Measurements from ENCODE around the gene STMN3.
A peak's percentile ranks its signal among the peaks of the same experiment; 100 is the strongest.

Gene STMN3

GRCh38 chr20:63690898-63691710 lies 37.9 kb upstream of the STMN3 start:
- Histone ChIP-seq H3K4me3 (ENCODE audit: insufficient read length, low read depth) (no peak overlapping the region), H3K36me3 (ENCODE audit: insufficient read depth, insufficient read length, low read length) (peaks cover 55% of the 10 kb centered on the region), H3K27me3 (ENCODE audit: insufficient read depth, insufficient read length) (no peaks in the 10 kb centered on the region), H3K9ac (ENCODE audit: insufficient read length, low read depth) (no peak overlapping the region), H3K9me3 (ENCODE audit: insufficient read depth, low read length) (peaks cover 13% of the 10 kb centered on the region; the same call in 1 of the 2 replicates), H3K4me1 (ENCODE audit: insufficient read depth, insufficient read length) (peaks cover 22% of the 10 kb centered on the region)
- TF ChIP-seq SUZ12 (IDR thresholded peaks at IDR 0.05; ENCODE audit: extremely low read depth, insufficient read depth, insufficient read length) (no peak), YY1 (IDR thresholded peaks at IDR 0.05; ENCODE audit: insufficient read depth, insufficient read length) (no peak), ZNF274 (IDR thresholded peaks at IDR 0.05; ENCODE audit: low read depth, low read length) (no peak)
- DNase-seq (ENCODE audit: low read depth, low spot score) = no peak

DNA sequence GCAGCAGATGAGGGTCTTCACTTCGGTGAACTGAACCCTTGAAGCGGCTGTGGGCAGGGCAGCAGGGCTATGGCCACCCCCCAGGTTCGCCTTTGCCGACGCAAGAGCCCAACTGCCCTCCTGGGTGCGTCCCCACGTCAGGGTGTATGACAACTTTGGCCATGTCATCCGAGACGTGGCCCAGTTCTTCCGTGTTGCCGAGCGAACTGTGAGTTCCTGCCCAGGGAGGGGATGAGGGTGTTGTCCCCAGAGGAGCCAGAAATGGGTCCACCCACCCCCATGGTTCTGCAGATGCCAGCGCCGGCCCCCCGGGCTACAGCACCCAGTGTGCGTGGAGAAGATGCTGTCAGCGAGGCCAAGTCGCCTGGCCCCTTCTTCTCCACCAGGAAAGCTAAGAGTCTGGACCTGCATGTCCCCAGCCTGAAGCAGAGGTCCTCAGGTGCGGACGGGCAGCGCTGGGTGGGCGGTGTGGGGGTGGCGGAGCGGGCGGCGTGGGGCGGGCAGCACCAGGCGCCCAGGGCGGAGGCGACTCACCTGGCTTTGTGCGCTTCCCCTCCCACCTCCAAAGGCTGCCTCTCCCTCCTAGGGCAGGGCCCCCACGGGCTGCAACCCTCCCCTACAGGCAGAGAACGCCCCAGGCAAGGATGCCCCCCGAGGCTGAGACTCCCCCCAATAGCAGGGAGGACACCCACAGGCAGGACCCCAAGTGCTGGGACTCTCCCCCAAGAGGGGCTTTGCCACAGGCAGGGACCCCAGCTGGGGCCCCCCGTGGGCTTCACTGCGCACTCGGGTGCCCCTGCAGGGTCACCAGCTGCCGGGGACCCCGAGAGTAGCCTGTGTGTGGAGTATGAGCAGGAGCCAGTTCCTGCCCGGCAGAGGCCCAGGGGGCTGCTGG lies 37.0 kb upstream of the STMN3 start:
- H3K27me3 ChIP-seq (ENCODE audit: insufficient read depth, insufficient read length) = no peaks in the 10 kb centered on the region
- H3K36me3 ChIP-seq (ENCODE audit: insufficient read depth, insufficient read length, low read length) = peaks cover 55% of the 10 kb centered on the region
- no peak overlapping the region for H3K4me3 ChIP-seq (ENCODE audit: insufficient read length, low read depth)
- TF ChIP-seq SUZ12 (IDR thresholded peaks at IDR 0.05; ENCODE audit: extremely low read depth, insufficient read depth, insufficient read length) = no peak
- TF ChIP-seq YY1 (IDR thresholded peaks at IDR 0.05; ENCODE audit: insufficient read depth, insufficient read length) = no peak
- DNase-seq (ENCODE audit: low read depth, low spot score) = no peak
- peaks cover 13% of the 10 kb centered on the region; the same call in 1 of the 2 replicates for H3K9me3 ChIP-seq (ENCODE audit: insufficient read depth, low read length)
- H3K4me1 ChIP-seq (ENCODE audit: insufficient read depth, insufficient read length) = peaks cover 29% of the 10 kb centered on the region
- H3K9ac ChIP-seq (ENCODE audit: insufficient read length, low read depth) = no peak overlapping the region

- Histone ChIP-seq H3K27me3 (ENCODE audit: insufficient read depth, insufficient read length) (no peaks in the 10 kb centered on the region), H3K4me1 (ENCODE audit: insufficient read depth, insufficient read length) (peaks cover 29% of the 10 kb centered on the region), H3K9ac (ENCODE audit: insufficient read length, low read depth) (no peak overlapping the region), H3K36me3 (ENCODE audit: insufficient read depth, insufficient read length, low read length) (peaks cover 47% of the 10 kb centered on the region), H3K4me3 (ENCODE audit: insufficient read length, low read depth) (no peak overlapping the region), H3K9me3 (ENCODE audit: insufficient read depth, low read length) (peaks cover 8% of the 10 kb centered on the region; the same call in 1 of the 2 replicates)
- DNase-seq (ENCODE audit: low read depth, low spot score) = no peak
- TF ChIP-seq SUZ12 (IDR thresholded peaks at IDR 0.05; ENCODE audit: extremely low read depth, insufficient read depth, insufficient read length) (no peak), YY1 (IDR thresholded peaks at IDR 0.05; ENCODE audit: insufficient read depth, insufficient read length) (no peak), ZNF274 (IDR thresholded peaks at IDR 0.05; ENCODE audit: low read depth, low read length) (no peak)
These were observed 36.1 kb upstream of the STMN3 start for GRCh38 chr20:63689046-63690002.

GRCh38 chr20:63688228-63689045 lies 35.2 kb upstream of the STMN3 start:
- TF ChIP-seq ZNF274 (IDR thresholded peaks at IDR 0.05; ENCODE audit: low read depth, low read length) (no peak), SUZ12 (IDR thresholded peaks at IDR 0.05; ENCODE audit: extremely low read depth, insufficient read depth, insufficient read length) (no peak)
- no peak for DNase-seq (ENCODE audit: low read depth, low spot score)
- no peak overlapping the region for H3K9ac ChIP-seq (ENCODE audit: insufficient read length, low read depth)

GRCh38 chr20:63687419-63688178 lies 34.4 kb upstream of the STMN3 start:
- no peak for DNase-seq (ENCODE audit: low read depth, low spot score)
- Histone ChIP-seq H3K4me3 (ENCODE audit: insufficient read length, low read depth) (no peak overlapping the region), H3K27me3 (ENCODE audit: insufficient read depth, insufficient read length) (no peaks in the 10 kb centered on the region), H3K36me3 (ENCODE audit: insufficient read depth, insufficient read length, low read length) (peaks cover 43% of the 10 kb centered on the region), H3K9ac (ENCODE audit: insufficient read length, low read depth) (peak overlapping the region; percentile 57), H3K4me1 (ENCODE audit: insufficient read depth, insufficient read length) (peaks cover 38% of the 10 kb centered on the region), H3K9me3 (ENCODE audit: insufficient read depth, low read length) (no peaks in the 10 kb centered on the region)
- TF ChIP-seq ZNF274 (IDR thresholded peaks at IDR 0.05; ENCODE audit: low read depth, low read length) (no peak), YY1 (IDR thresholded peaks at IDR 0.05; ENCODE audit: insufficient read depth, insufficient read length) (no peak), SUZ12 (IDR thresholded peaks at IDR 0.05; ENCODE audit: extremely low read depth, insufficient read depth, insufficient read length) (no peak)

More at GRCh38 chr20:63688228-63689045, 35.2 kb upstream of the STMN3 start:
- Histone ChIP-seq H3K4me3 (ENCODE audit: insufficient read length, low read depth) (no peak overlapping the region), H3K27me3 (ENCODE audit: insufficient read depth, insufficient read length) (no peaks in the 10 kb centered on the region), H3K9me3 (ENCODE audit: insufficient read depth, low read length) (no peaks in the 10 kb centered on the region), H3K36me3 (ENCODE audit: insufficient read depth, insufficient read length, low read length) (peaks cover 41% of the 10 kb centered on the region), H3K4me1 (ENCODE audit: insufficient read depth, insufficient read length) (peaks cover 30% of the 10 kb centered on the region)

Data from NT2/D1 (cell line).